HCT116 (cell line): ENCODE data around the gene AOPEP. TPM values are rescaled to one million over a fixed set of nuclear protein-coding genes. Genes with fewer than 3 reads are reported as not detected.

Experiments
- ATAC-seq: fragments of 200-7000 bp; cut with Tn5 transposase; 2 replicates; pipeline ENCODE4 v1.9.1; 2020; ENCODE audit warnings: mild to moderate bottlenecking, moderate library complexity
- BruUV-seq: library from RNA; stranded (reverse); fragments of 400-500 nt; replicated peaks from 2 replicates; lab custom pipeline; 2021; lab: Mats Ljungman, UMichigan
- CTCF ChIA-PET: fragments of 300-600 bp; sonication (Branson Sonifier 250); formaldehyde crosslinking; loops from one replicate; lab custom pipeline; 2021; ENCODE audit warnings: antibody characterized with exemption; lab: Charles Lee
- POLR2A ChIA-PET: fragments of 300-600, 350-600 bp; sonication (Branson Sonifier 250); formaldehyde crosslinking; loops from one replicate; lab custom pipeline; 2021; ENCODE audit warnings: antibody characterized with exemption; lab: Charles Lee
- RAD21 ChIA-PET, 2 experiments: fragments of 300-600 bp; sonication (Branson Sonifier 250); formaldehyde crosslinking; loops; one replicate each; lab custom pipeline; 2023; ENCODE audit warnings: low total read pairs in 2 of 2; ENCODE audit not compliant: uncharacterized antibody in 2 of 2, unreplicated experiment in 2 of 2, low non-redundant PET in 1 of 2; lab: Charles Lee
- DNase-seq: peaks from one replicate; pipeline ENCODE4 v3.0.0-alpha.2; 2010; ENCODE audit warnings: low read depth, low spot score
- H2AFZ ChIP-seq: fragments of 200-600 bp; shearing (Covaris generic), sonication (generic); 2 replicates; pipeline ENCODE4 v1.6.1; 2017; ENCODE audit warnings: low read depth, mixed run types, mixed read lengths, antibody characterized with exemption, low read length; ENCODE audit not compliant: poor library complexity, severe bottlenecking
- H3K27ac ChIP-seq: 2 replicates; pipeline ENCODE4 v1.5.1; 2012; ENCODE audit warnings: low read depth, low read length
- H3K27me3 ChIP-seq: fragments of 200-600 bp; sonication (generic); 2 replicates; pipeline ENCODE4 v1.6.1; 2016; ENCODE audit warnings: mixed run types, low read length, mixed read lengths; ENCODE audit not compliant: insufficient read depth
- H3K36me3 ChIP-seq, 2 experiments: fragments of 200-500 bp in 1 of 2; fragments of 200-600 bp in 1 of 2; sonication (Bioruptor generic) in 1 of 2; sonication (generic) in 1 of 2; 2 replicates each; pipeline versions ENCODE4 v1.5.1 to v1.6.1; 2014 to 2016; ENCODE audit warnings: low read length in 2 of 2, inconsistent platforms in 1 of 2, mixed read lengths in 1 of 2, mixed run types in 1 of 2; ENCODE audit not compliant: insufficient read depth in 2 of 2, control insufficient read depth in 1 of 2
- H3K4me1 ChIP-seq, 2 experiments: fragments of 200-600 bp in 1 of 2; sonication (generic) in 1 of 2; 2 replicates each; pipeline versions ENCODE4 v1.5.1 to v1.6.1; 2012 to 2017; ENCODE audit warnings: low read length in 2 of 2, inconsistent platforms in 1 of 2, mild to moderate bottlenecking in 1 of 2, mixed read lengths in 1 of 2, mixed run types in 1 of 2, moderate library complexity in 1 of 2; ENCODE audit not compliant: insufficient read depth in 2 of 2, control insufficient read depth in 1 of 2
- H3K4me2 ChIP-seq: fragments of 200-600 bp; sonication (generic); 2 replicates; pipeline ENCODE4 v1.6.1; 2017; ENCODE audit warnings: mixed run types, low read length, mixed read lengths
- H3K4me3 ChIP-seq, 2 experiments: fragments of 200-600 bp in 1 of 2; sonication (generic) in 1 of 2; replicated peaks in 1 of 2; 2 replicates each; pipeline ENCODE4 v1.5.1; 2011 to 2016; ENCODE audit warnings: low read length in 2 of 2, control low read depth in 1 of 2, low read depth in 1 of 2, mild to moderate bottlenecking in 1 of 2, mixed read lengths in 1 of 2, mixed run types in 1 of 2
- H3K79me2 ChIP-seq: fragments of 200-600 bp; sonication (generic); 2 replicates; pipeline ENCODE4 v1.6.1; 2017; ENCODE audit warnings: mild to moderate bottlenecking, mixed run types, low read length, moderate library complexity, mixed read lengths; ENCODE audit not compliant: insufficient read depth
- H3K9ac ChIP-seq: fragments of 200-600 bp; sonication (generic); 2 replicates; pipeline ENCODE4 v1.6.1; 2016; ENCODE audit warnings: low read length, mixed read lengths
- H3K9me2 ChIP-seq: fragments of 200-600 bp; sonication (generic), shearing (Covaris generic); 2 replicates; pipeline ENCODE4 v1.6.1; 2017; ENCODE audit warnings: mixed run types, mild to moderate bottlenecking, moderate library complexity; ENCODE audit not compliant: insufficient read depth
- H3K9me3 ChIP-seq, 2 experiments: fragments of 200-500 bp in 1 of 2; fragments of 200-600 bp in 1 of 2; sonication (Bioruptor generic) in 1 of 2; sonication (generic) in 1 of 2; 2 replicates each; pipeline ENCODE4 v1.6.1; 2014 to 2017; ENCODE audit warnings: low read length in 2 of 2, mixed read lengths in 2 of 2, inconsistent platforms in 1 of 2, low read depth in 1 of 2, mild to moderate bottlenecking in 1 of 2, mixed run types in 1 of 2, moderate library complexity in 1 of 2; ENCODE audit not compliant: control insufficient read depth in 1 of 2, insufficient read depth in 1 of 2
- H4K20me1 ChIP-seq: fragments of 200-600 bp; sonication (generic), shearing (Covaris generic); 2 replicates; pipeline ENCODE4 v1.6.1; 2017; ENCODE audit warnings: mixed run types, mild to moderate bottlenecking, moderate library complexity; ENCODE audit not compliant: insufficient read depth
- CBX3 ChIP-seq: IDR thresholded peaks from 2 replicates; pipeline ENCODE4 v1.6.1; 2012; ENCODE audit warnings: low read depth
- ELF1 ChIP-seq: IDR thresholded peaks from 2 replicates; pipeline ENCODE4 v1.6.1; 2012; ENCODE audit warnings: low read depth, borderline replicate concordance
- JUND ChIP-seq: IDR thresholded peaks from 2 replicates; pipeline ENCODE4 v1.6.1; 2012
- TCF7L2 ChIP-seq: IDR thresholded peaks from 2 replicates; pipeline ENCODE4 v1.7.0; 2011; ENCODE audit warnings: borderline replicate concordance, inconsistent platforms; ENCODE audit not compliant: insufficient read depth, insufficient read length; ENCODE audit errors: extremely low read depth
- YY1 ChIP-seq: IDR thresholded peaks from 2 replicates; pipeline ENCODE4 v1.6.1; 2011; ENCODE audit warnings: low read length, low read depth, moderate library complexity, mild to moderate bottlenecking; ENCODE audit not compliant: insufficient replicate concordance; ENCODE audit errors: extremely low read depth
- ZNF274 ChIP-seq: fragments of 200-500 bp; sonication (Bioruptor generic); IDR thresholded peaks from 2 replicates; pipeline ENCODE4 v1.6.1; 2014; ENCODE audit warnings: mild to moderate bottlenecking, low read depth, low read length, inconsistent platforms
- intact Hi-C: fragments of 100-400 bp; cut with micrococcal nuclease; formaldehyde crosslinking; loops from 2 replicates; pipeline ENCODE4 v1.10.0; 2022
- total RNA-seq: library from RNA; stranded (reverse); gene quantifications from one replicate; pipeline ENCODE4 v1.2.1, GENCODE V29; 2021; ENCODE audit not compliant: unreplicated experiment
- TF ChIP-seq, protein P1 (sequence below): IDR thresholded peaks from 2 replicates; pipeline ENCODE4 v1.6.1; 2012; ENCODE audit warnings: low read depth
- TF ChIP-seq, protein P2 (sequence below): IDR thresholded peaks from 2 replicates; pipeline ENCODE4 v1.6.1; 2011; ENCODE audit warnings: mild to moderate bottlenecking, low read length, moderate library complexity; ENCODE audit not compliant: insufficient replicate concordance; ENCODE audit errors: extremely low read depth

The AOPEP gene
- total RNA-seq, 1 experiment from 2014 or later = 15.1 TPM

DNA sequence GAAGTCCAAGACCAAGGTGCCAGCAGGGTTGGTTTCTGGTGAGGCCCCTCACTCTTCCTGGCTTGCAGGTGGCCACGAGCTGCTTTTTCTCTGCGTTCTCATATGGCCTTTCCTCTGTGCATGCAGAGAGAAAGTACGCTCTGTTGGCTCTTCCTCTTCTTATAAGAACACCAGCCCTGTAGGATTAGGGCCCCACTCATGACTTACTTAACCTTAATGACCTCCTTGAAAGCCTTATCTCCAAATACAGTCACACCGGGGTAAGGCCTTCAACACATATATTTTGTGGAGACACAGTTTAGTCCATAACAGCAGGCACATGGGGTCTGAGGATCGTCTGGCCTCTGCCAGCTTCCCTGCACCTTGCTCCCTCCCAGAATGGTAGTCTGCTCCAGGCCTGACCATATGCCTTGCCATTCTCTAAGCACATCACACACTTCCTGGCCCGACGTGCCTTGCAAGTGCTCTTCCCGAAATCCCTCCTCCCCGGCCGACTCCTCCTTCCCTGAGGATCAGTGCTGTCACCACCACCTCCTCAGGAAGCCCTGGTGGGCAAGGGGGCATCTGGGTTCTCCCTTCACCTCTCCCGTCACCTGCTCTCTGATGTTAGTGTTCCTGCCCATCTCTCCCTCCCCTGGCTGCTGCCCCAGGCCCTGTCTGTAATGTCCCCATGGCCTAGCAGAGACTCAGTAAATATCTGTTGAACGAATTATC is 200.7 kb downstream of the AOPEP start:
- Histone ChIP-seq H3K27me3 (no peaks in the 10 kb centered on the region), H3K4me1 (peaks cover 9 to 10% of the 10 kb centered on the region in 2 experiments), H3K9ac (no peak overlapping the region), H3K4me2 (no peak overlapping the region), H2AFZ (no peak overlapping the region), H3K79me2 (no peaks in the 10 kb centered on the region), H3K4me3 (no peak overlapping the region)
- ChIA-PET RAD21 (no interaction called here), POLR2A (no interaction called here)
- DNase-seq (no peak), ATAC-seq (no peak)
- TF ChIP-seq JUND (no peak), YY1 (no peak), TCF7L2 (no peak), CBX3 (no peak), ZNF274 (no peak), ELF1 (no peak)
- TF ChIP-seq, protein P1, sequence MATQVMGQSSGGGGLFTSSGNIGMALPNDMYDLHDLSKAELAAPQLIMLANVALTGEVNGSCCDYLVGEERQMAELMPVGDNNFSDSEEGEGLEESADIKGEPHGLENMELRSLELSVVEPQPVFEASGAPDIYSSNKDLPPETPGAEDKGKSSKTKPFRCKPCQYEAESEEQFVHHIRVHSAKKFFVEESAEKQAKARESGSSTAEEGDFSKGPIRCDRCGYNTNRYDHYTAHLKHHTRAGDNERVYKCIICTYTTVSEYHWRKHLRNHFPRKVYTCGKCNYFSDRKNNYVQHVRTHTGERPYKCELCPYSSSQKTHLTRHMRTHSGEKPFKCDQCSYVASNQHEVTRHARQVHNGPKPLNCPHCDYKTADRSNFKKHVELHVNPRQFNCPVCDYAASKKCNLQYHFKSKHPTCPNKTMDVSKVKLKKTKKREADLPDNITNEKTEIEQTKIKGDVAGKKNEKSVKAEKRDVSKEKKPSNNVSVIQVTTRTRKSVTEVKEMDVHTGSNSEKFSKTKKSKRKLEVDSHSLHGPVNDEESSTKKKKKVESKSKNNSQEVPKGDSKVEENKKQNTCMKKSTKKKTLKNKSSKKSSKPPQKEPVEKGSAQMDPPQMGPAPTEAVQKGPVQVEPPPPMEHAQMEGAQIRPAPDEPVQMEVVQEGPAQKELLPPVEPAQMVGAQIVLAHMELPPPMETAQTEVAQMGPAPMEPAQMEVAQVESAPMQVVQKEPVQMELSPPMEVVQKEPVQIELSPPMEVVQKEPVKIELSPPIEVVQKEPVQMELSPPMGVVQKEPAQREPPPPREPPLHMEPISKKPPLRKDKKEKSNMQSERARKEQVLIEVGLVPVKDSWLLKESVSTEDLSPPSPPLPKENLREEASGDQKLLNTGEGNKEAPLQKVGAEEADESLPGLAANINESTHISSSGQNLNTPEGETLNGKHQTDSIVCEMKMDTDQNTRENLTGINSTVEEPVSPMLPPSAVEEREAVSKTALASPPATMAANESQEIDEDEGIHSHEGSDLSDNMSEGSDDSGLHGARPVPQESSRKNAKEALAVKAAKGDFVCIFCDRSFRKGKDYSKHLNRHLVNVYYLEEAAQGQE = no peak
- TF ChIP-seq, protein P2, sequence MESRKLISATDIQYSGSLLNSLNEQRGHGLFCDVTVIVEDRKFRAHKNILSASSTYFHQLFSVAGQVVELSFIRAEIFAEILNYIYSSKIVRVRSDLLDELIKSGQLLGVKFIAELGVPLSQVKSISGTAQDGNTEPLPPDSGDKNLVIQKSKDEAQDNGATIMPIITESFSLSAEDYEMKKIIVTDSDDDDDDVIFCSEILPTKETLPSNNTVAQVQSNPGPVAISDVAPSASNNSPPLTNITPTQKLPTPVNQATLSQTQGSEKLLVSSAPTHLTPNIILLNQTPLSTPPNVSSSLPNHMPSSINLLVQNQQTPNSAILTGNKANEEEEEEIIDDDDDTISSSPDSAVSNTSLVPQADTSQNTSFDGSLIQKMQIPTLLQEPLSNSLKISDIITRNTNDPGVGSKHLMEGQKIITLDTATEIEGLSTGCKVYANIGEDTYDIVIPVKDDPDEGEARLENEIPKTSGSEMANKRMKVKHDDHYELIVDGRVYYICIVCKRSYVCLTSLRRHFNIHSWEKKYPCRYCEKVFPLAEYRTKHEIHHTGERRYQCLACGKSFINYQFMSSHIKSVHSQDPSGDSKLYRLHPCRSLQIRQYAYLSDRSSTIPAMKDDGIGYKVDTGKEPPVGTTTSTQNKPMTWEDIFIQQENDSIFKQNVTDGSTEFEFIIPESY = no peak
- TF ChIP-seq, all 23 proteins: peak for 0
- no peaks in the 10 kb centered on the region for H3K36me3 ChIP-seq
- H3K9me3 ChIP-seq = no peaks in the 10 kb centered on the region
- no peak overlapping the region for H3K27ac ChIP-seq
- intact Hi-C loops = no loop called here
- no peaks in the 10 kb centered on the region for H4K20me1 ChIP-seq
- CTCF ChIA-PET = no interaction called here
- BruUV-seq = no TSS peak
- H3K9me2 ChIP-seq = no peaks in the 10 kb centered on the region
